Pancreas (tissue), 10 donors: ENCODE data around the gene KIAA0319L. TPM values are rescaled to one million over a fixed set of nuclear protein-coding genes. Genes with fewer than 3 reads are reported as not detected.
"Not testable (repeated sequence)": the region's sequence is repeated elsewhere in the genome, so short reads cannot be mapped to it uniquely, and the experiment has no call there.

Experiments used
- ATAC-seq, 4 donors: fragments of 200-7000 bp; cut with Tn5 transposase; one replicate each; pipeline versions ENCODE4 v1.8.0 to v1.9.1; 2020; ENCODE audit warnings: mild to moderate bottlenecking in 4 of 4, moderate library complexity in 4 of 4
- DNase-seq, 6 donors: peaks; one replicate each; pipeline ENCODE4 v3.0.0-alpha.2; 2020
- FAIRE-seq: peaks from 2 replicates; lab custom pipeline; 2012; peaks lifted over from hg19 to GRCh38; lab: Jason Lieb, UNC
- H3K27ac ChIP-seq, 4 donors: fragments of 200-600 bp; sonication (generic); 1 replicate in 3 of 4; 2 replicates in 1 of 4; pipeline versions ENCODE4 v1.5.0 to v1.8.0; 2020
- H3K27me3 ChIP-seq, 4 donors: fragments of 200-600 bp; one replicate each; pipeline ENCODE4 v1.8.0; 2021
- H3K36me3 ChIP-seq, 3 donors: fragments of 200-600 bp; sonication (generic) in 1 of 3; one replicate each; pipeline versions ENCODE4 v1.5.0 to v1.8.0; 2020 to 2021
- H3K4me1 ChIP-seq, 3 donors: fragments of 200-600 bp; one replicate each; pipeline ENCODE4 v1.8.0; 2021
- H3K4me3 ChIP-seq, 4 donors: fragments of 200-600 bp; sonication (generic) in 2 of 4; one replicate each; pipeline versions ENCODE4 v1.5.0 to v1.8.0; 2020 to 2021
- H3K9me3 ChIP-seq, 4 donors: fragments of 200-600 bp; one replicate each; pipeline ENCODE4 v1.8.0; 2021
- WGBS, 2 donors: extraction: QIAGEN DNeasy Blood & Tissue Kit; methylation state at CpG; one replicate each; pipeline ENCODE4 v1.1.7; 2013; 5-methylcytosine and 5-hydroxymethylcytosine counted together
- intact Hi-C, 3 donors: fragments of 100-400 bp; cut with DNase I; formaldehyde crosslinking; loops; one replicate each; pipeline versions ENCODE4 v1.11.1 to v1.14.2; 2022
- polyA plus RNA-seq, 2 donors: library from polyadenylated mRNA; stranded (reverse); fragments of 200-250 nt; gene quantifications; one replicate each; pipeline ENCODE4 v1.2.3, GENCODE V29; 2013
- total RNA-seq, 6 donors: library from RNA; stranded (reverse); fragmentation: NEBNext Ultra II Directional in 4 of 6; extraction: Animal tissue kit (Norgen Biotek cat#: 25700) in 4 of 6; gene quantifications; one replicate each; pipeline versions ENCODE4 v1.2.1 to v1.2.4, GENCODE V29; 2021 to 2023
- TF ChIP-seq, protein P1 (sequence below), 4 donors: fragments of 200-600 bp; sonication (generic) in 3 of 4; IDR thresholded peaks; one replicate each; pipeline versions ENCODE4 v1.5.0 to v1.8.0; 2021; ENCODE audit warnings: antibody characterized with exemption in 4 of 4
- donor health status: healthy with polysubstance abuse.
- donor health status: DM: no; HTN: no; CAD: no; lungs with moderate emphysema.
- donor health status: DM: no; HTN: no; CAD: no.
- donor health status: control.
- donor health status: control.
- donor health status: Bipolar disorder and iron deficiency.
- donor health status: DM: yes; HTN: yes; CAD: no.
- donor health status: DM: no; HTN: no; CAD: no.
- donor health status: DM: no; HTN: no; CAD: no.
- donor health status: DM: yes; HTN: yes; CAD: no.

KIAA0319L gene
- total and polyA plus RNA-seq, 8 donors, result 22.9 to 50.8 (median 44.1) TPM

DNA sequence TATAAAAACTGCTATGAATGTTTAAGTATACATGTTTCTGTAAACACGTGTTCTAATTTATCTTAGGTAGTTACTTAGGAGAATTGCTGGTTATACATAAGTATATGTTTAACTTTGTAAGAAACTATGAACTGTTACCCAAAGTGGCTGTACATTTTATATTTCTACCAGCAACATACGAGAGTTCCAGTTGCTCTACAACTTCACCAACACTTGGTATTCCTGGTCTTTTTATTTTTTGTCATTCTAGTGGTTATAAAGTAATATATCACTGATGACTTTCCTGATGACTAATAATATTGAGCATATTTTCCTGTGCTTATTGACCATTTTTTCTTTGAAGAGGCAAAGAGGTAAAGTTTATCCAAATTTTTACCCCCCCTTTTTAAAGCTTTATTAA, 76.0 kb downstream of the KIAA0319L start:
- no peak for ATAC-seq
- TF ChIP-seq, protein P1, sequence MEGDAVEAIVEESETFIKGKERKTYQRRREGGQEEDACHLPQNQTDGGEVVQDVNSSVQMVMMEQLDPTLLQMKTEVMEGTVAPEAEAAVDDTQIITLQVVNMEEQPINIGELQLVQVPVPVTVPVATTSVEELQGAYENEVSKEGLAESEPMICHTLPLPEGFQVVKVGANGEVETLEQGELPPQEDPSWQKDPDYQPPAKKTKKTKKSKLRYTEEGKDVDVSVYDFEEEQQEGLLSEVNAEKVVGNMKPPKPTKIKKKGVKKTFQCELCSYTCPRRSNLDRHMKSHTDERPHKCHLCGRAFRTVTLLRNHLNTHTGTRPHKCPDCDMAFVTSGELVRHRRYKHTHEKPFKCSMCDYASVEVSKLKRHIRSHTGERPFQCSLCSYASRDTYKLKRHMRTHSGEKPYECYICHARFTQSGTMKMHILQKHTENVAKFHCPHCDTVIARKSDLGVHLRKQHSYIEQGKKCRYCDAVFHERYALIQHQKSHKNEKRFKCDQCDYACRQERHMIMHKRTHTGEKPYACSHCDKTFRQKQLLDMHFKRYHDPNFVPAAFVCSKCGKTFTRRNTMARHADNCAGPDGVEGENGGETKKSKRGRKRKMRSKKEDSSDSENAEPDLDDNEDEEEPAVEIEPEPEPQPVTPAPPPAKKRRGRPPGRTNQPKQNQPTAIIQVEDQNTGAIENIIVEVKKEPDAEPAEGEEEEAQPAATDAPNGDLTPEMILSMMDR (IDR thresholded peaks at IDR 0.05), result no peak

DNA sequence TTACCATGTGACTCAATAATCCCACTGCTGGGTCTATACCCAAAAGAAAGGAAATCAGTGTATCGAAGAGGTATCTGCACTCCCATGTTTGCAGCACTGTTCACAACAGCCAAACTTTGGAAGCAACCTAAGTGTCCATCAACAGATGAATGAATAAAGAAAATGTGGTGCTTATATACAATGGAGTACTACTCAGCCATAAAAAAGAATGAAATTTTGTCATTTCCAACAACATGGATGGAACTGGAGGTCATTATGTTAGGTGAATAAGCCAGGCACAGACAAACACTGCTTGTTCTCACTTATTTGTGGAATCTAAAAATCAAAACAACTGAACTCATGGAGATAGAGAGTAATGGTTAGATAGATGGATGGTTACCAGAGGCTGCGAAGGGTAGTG, 79.3 kb downstream of the KIAA0319L start:
- intact Hi-C loops, result no loop called here
- TF ChIP-seq, protein P1 (IDR thresholded peaks at IDR 0.05), result no peak
- no peak for ATAC-seq
- H3K9me3 ChIP-seq, result no peaks in the 10 kb centered on the region
- FAIRE-seq, result no peak
- H3K36me3 ChIP-seq, result peaks cover 0 to 18% (median 0%) of the 10 kb centered on the region in 3 donors
- H3K4me3 ChIP-seq, result no peak overlapping the region
- no peaks in the 10 kb centered on the region for H3K4me1 ChIP-seq
- no peak overlapping the region for H3K27ac ChIP-seq
- WGBS, 2 donors, result 93% methylated on average over 2 of the region's 2 CpGs
- H3K27me3 ChIP-seq, result no peaks in the 10 kb centered on the region
- no peak for DNase-seq

More for the DNA sequence above, 76.0 kb downstream of the KIAA0319L start:
- no peak for DNase-seq
- FAIRE-seq, result no peak
- Histone ChIP-seq H3K36me3 (peaks cover 0 to 6% (median 0%) of the 10 kb centered on the region in 3 donors), H3K4me3 (no peak overlapping the region), H3K27ac (no peak overlapping the region), H3K4me1 (no peaks in the 10 kb centered on the region), H3K9me3 (no peaks in the 10 kb centered on the region), H3K27me3 (no peaks in the 10 kb centered on the region)
- intact Hi-C loops, result no loop called here
- 98 to 99% methylated on average over 2 of the region's 2 CpGs for WGBS, 2 donors

DNA sequence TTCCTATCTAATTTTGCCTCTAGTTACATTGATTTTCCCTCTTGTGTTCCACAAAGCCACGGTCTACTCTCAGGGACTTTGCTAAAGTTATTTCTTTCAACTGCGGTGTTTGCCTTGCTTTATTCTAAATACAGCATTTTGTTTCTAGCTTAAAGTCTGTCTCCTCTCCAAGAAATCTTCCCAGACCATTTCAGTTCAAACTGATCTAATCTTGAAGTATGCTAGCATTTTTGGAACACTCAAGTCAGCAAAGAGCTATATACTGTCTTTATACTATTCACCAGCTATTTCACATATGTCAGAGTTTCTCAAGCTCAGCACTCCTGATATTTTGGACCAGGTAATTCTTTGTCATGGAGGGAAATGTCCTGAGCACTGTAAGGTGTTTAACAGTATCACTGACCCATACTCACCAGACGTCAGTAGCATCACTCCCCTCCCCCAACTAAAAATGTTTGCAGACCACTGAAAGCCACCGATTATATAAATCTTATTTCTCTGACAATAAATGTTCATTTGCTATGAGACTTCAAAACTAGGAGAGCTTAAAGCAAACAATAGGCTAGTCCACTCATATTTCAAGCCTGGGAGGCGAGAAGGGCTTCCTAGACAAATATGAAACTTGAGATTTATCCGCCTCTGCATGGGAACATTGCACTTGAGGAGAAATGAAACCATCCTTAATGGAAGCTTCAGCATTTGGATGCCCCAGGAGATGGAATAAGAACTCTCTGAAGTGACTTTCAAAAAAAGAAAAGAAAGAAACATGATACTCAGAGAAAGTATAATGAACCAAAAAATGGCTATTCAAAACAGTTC, 81.1 kb downstream of the KIAA0319L start:
- no peak overlapping the region for H3K4me3 ChIP-seq
- no peak for FAIRE-seq
- no peak for ATAC-seq
- no peaks in the 10 kb centered on the region for H3K9me3 ChIP-seq
- WGBS, 2 donors, result 88 to 92% methylated on average over 6 of the region's 6 CpGs
- H3K27ac ChIP-seq, result no peak overlapping the region
- TF ChIP-seq, protein P1 (IDR thresholded peaks at IDR 0.05), result no peak
- H3K36me3 ChIP-seq, result peaks cover 0 to 18% (median 0%) of the 10 kb centered on the region in 3 donors
- no peaks in the 10 kb centered on the region for H3K4me1 ChIP-seq
- DNase-seq, result no peak
- intact Hi-C loops, result no loop called here
- H3K27me3 ChIP-seq, result no peaks in the 10 kb centered on the region

DNA sequence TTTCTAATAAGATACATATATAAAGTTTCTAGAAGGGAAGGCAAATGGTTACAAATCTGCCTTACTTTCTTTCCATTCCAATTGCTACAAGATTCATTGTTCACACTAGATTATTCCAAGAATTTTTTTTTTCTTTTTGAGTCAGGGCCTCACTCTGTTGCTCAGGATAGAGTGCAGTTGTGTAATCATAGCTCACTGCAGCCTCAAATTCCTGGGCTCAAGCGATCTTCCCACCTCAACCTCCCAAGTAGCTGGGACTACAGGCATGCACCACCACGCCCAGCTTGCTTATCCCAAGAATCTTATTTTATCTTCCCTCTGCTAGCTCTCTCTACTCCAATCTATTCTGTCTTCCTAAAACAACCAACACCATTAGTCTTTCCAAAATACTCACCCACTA, 81.8 kb downstream of the KIAA0319L start:
- Histone ChIP-seq H3K9me3 (no peaks in the 10 kb centered on the region), H3K36me3 (peaks cover 0 to 18% (median 0%) of the 10 kb centered on the region in 3 donors), H3K4me1 (no peaks in the 10 kb centered on the region), H3K4me3 (no peak overlapping the region), H3K27me3 (no peaks in the 10 kb centered on the region), H3K27ac (no peak overlapping the region)
- no peak for FAIRE-seq
- TF ChIP-seq, protein P1 (IDR thresholded peaks at IDR 0.05), result no peak
- no peak for DNase-seq
- no peak for ATAC-seq
- intact Hi-C loops, result no loop called here
- 92 to 95% methylated on average over 2 of the region's 2 CpGs for WGBS, 2 donors

DNA sequence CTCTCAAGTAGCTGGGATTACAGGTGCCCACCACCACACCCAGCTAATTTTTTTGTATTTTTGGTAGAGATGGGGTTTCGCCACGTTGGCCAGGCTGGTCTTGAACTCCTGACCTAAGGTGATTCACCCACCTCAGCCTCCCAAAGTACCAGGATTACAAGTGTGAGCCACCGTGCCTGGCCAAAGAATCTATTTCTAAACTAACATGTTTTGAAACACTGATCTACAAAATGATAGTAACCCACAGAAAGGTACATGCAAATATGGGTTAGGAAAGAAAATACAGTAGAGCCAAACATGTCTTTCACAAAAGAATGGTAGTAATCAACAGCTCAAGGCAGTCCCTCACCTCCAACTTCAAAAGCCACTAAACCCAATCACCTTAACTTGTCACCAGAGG, 84.0 kb downstream of the KIAA0319L start:
- WGBS, 2 donors, result 96% methylated on average over 3 of the region's 3 CpGs
- H3K27me3 ChIP-seq, H3K27ac ChIP-seq, H3K4me3 ChIP-seq, FAIRE-seq, H3K4me1 ChIP-seq, intact Hi-C loops, H3K9me3 ChIP-seq, DNase-seq, ATAC-seq: not testable (repeated sequence)
- H3K36me3 ChIP-seq, result peaks cover 0 to 31% (median 0%) of the 10 kb centered on the region in 3 donors
